GM19239 (cell line): Measurements from ENCODE around the gene OCIAD1.
"Not testable (repeated sequence)": the region's sequence is repeated elsewhere in the genome, so short reads cannot be mapped to it uniquely, and the experiment has no call there.

Source experiments
- DNase-seq: peaks from one replicate; pipeline ENCODE4 v3.0.0; 2011; ENCODE audit warnings: low spot score; ENCODE audit not compliant: insufficient read length
- FAIRE-seq: peaks from 2 replicates; lab custom pipeline; 2011; peaks lifted over from hg19 to GRCh38; lab: Jason Lieb, UNC

OCIAD1 gene

GRCh38 chr4:48879561-48880442 is 48.9 kb downstream of the OCIAD1 start:
- FAIRE-seq = no peak
- no peak for DNase-seq

GRCh38 chr4:48881646-48882045 is 50.8 kb downstream of the OCIAD1 start:
- DNase-seq, FAIRE-seq: not testable (repeated sequence)

GRCh38 chr4:48889750-48890149 is 58.9 kb downstream of the OCIAD1 start:
- FAIRE-seq, DNase-seq: not testable (repeated sequence)

- DNase-seq (no peak), FAIRE-seq (no peak)
Measured at GRCh38 chr4:48891028-48891619, 60.2 kb downstream of the OCIAD1 start.

- FAIRE-seq (no peak), DNase-seq (no peak)
Measured at GRCh38 chr4:48896845-48897244, 66.0 kb downstream of the OCIAD1 start.

GRCh38 chr4:48898733-48899431 is 68.0 kb downstream of the OCIAD1 start:
- FAIRE-seq (peak; percentile 61), DNase-seq (no peak)

- FAIRE-seq = no peak
- DNase-seq = no peak
Measured at GRCh38 chr4:48899432-48899749, 68.5 kb downstream of the OCIAD1 start.

- FAIRE-seq (no peak), DNase-seq (no peak)
Measured at GRCh38 chr4:48899950-48900349, 69.1 kb downstream of the OCIAD1 start.

- FAIRE-seq (no peak), DNase-seq (no peak)
Measured at GRCh38 chr4:48901196-48901595, 70.3 kb downstream of the OCIAD1 start.

GRCh38 chr4:48902266-48902665 is 71.4 kb downstream of the OCIAD1 start:
- DNase-seq (no peak), FAIRE-seq (no peak)

GRCh38 chr4:48904101-48904500 is 73.2 kb downstream of the OCIAD1 start:
- FAIRE-seq = no peak
- DNase-seq = no peak

GRCh38 chr4:48904541-48905142 is 73.8 kb downstream of the OCIAD1 start:
- DNase-seq = no peak
- no peak for FAIRE-seq

- no peak for DNase-seq
- no peak for FAIRE-seq
Measured at GRCh38 chr4:48905363-48906015, 74.6 kb downstream of the OCIAD1 start.

- DNase-seq (peak; percentile 81), FAIRE-seq (peak; percentile 98)
Measured at GRCh38 chr4:48906206-48907173, 75.6 kb downstream of the OCIAD1 start, which contains the start of gene OCIAD2. Gene OCIAD2, minus strand, starts transcription at chr4:48906774. Its CDS starts 2,225 bp downstream, at chr4:48904549.

- FAIRE-seq (no peak), DNase-seq (no peak)
Measured at GRCh38 chr4:48907706-48908477, 77.0 kb downstream of the OCIAD1 start.

- FAIRE-seq (no peak), DNase-seq (no peak)
Measured at GRCh38 chr4:48908687-48909086, 77.8 kb downstream of the OCIAD1 start.

GRCh38 chr4:48909697-48910096 is 78.8 kb downstream of the OCIAD1 start:
- FAIRE-seq (no peak), DNase-seq (no peak)

GRCh38 chr4:48910511-48910910 is 79.6 kb downstream of the OCIAD1 start:
- no peak for FAIRE-seq
- DNase-seq = no peak
